NCI-H2171 (cell line): ENCODE measurements around the gene DOK1.

Source experiments
- DNase-seq: peaks from one replicate; lab custom pipeline; 2025; lab: John Stamatoyannopoulos, UW

DOK1 gene

GRCh38 chr2:74602586-74603281 lies 48.2 kb downstream of the DOK1 start:
- DNase-seq, result no peak

DNA sequence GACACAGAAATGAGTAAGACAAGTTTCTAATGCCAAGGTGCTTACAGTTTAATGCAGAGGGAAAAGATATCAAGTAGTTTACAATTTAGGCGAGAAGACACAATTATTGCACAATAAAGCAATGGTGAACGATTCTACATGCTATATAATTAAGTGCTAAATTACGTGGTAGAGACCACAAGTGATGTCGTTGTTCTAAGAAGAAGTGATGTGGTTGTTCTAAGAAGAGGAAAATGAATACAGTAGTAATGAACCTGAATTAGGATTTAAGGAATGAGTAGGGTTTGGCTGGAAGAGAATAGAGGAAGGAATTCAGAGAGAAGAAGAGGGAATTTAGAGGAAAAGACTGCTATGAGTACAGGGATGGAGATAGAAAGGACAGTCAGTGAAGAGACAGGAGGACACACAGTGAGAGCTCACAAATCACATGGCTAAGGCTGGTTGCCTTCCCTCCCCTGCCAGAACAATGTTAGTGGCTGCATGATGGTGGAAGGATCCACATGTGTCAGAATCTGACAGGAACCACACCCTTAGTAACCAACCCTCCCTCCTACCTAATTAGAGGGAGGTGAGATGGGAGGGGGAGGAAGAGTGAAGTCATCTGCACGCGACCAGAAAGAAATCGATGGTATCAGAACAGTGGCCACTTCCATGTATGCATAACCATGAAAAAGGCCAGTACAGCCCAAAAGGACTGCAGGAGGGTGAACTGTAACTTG lies 48.9 kb downstream of the DOK1 start:
- DNase-seq, result no peak

DNA sequence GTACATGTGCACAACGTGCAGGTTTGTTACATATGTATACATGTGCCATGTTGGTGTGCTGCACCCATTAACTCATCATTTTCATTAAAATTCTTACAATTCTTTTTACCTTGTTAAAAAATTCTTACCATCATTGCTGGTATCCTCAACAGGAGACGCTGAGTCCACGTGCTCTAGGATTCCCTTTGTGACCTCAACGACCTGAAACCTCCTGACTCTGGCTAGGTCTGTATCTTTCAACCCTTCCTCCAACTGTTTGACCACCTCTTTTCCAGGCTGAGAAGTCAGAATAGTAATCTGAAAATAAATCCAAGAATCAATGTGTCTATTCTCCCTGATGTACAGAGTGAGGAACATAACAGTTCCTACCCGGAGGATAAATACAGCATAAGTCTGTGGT lies 52.4 kb downstream of the DOK1 start:
- DNase-seq, result no peak
